ENCODE data around the gene KRT71.

Gene KRT71

DNA sequence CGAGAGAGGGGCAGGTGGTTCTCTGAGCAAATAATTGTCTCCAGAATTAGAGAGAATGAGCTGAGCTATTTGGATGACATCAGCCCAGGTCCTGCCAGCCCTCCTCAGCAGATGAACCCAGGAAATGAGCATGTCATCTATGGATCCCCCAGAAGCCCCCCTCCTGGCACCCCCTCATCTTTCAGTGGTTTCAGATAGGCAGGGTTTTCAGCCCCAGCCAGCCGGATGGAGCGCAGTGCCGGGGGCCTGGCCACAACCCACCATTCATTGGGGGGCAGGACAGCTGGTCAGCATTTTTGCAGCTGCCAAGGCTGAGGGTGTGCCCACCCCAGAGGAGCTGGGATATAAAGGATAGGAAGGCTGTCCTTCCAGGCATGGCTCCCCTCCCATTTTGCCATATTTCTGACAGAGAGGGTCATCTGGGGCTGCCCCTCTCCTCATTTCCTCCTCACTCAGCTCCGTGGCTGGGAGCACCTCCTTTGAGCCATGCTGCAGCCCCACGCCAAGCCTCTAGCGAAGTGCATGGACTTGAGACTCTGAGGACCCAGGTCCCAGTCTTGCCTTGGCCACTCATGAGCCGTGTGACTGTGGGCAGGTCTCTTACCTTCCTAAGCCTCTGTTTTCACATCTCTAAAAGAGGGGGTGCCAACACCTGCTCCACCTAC is 6.0 kb upstream of the KRT71 start:
- H3K4me3 ChIP-seq (replicated peaks; ENCODE audit: low read depth, low read length): no peak overlapping the region
- TF ChIP-seq, protein P1, sequence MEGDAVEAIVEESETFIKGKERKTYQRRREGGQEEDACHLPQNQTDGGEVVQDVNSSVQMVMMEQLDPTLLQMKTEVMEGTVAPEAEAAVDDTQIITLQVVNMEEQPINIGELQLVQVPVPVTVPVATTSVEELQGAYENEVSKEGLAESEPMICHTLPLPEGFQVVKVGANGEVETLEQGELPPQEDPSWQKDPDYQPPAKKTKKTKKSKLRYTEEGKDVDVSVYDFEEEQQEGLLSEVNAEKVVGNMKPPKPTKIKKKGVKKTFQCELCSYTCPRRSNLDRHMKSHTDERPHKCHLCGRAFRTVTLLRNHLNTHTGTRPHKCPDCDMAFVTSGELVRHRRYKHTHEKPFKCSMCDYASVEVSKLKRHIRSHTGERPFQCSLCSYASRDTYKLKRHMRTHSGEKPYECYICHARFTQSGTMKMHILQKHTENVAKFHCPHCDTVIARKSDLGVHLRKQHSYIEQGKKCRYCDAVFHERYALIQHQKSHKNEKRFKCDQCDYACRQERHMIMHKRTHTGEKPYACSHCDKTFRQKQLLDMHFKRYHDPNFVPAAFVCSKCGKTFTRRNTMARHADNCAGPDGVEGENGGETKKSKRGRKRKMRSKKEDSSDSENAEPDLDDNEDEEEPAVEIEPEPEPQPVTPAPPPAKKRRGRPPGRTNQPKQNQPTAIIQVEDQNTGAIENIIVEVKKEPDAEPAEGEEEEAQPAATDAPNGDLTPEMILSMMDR (IDR thresholded peaks at IDR 0.05; ENCODE audit: low read depth, low read length, missing control alignments): no peak
- DNase-seq (ENCODE audit: extremely low read depth, low read depth): no peak

- no peak overlapping the region for H3K4me3 ChIP-seq (replicated peaks; ENCODE audit: low read depth, low read length)
- TF ChIP-seq, protein P1 (IDR thresholded peaks at IDR 0.05; ENCODE audit: low read depth, low read length, missing control alignments): no peak
- DNase-seq (ENCODE audit: extremely low read depth, low read depth): no peak
Observed at GRCh38 chr12:52557476-52557875, 4.5 kb upstream of the KRT71 start.

DNA sequence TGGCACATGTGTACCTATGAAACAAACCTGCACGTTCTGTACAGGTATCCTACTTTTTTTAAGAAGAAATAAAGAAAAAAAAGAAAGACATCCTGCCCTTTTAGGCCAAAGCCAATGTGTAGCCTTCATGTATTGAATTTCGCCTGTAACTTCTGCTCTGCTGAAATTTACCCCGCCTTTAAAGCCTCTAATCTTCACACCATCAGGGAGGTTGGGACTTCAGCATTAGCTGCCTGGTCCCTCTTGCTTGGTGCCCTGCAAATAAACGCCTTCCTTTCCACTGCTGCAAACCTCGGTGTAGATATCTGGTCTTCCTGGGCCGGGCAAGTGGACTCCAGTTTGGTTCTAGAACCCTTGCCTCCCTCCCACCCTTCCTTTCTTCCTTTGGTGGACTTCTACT is 2.6 kb upstream of the KRT71 start:
- no peak overlapping the region for H3K4me3 ChIP-seq (replicated peaks; ENCODE audit: low read depth, low read length)
- DNase-seq (ENCODE audit: extremely low read depth, low read depth): no peak
- TF ChIP-seq, protein P1 (IDR thresholded peaks at IDR 0.05; ENCODE audit: low read depth, low read length, missing control alignments): no peak

GRCh38 chr12:52552055-52552454 is 890 bp downstream of the KRT71 start:
- TF ChIP-seq, protein P1 (IDR thresholded peaks at IDR 0.05; ENCODE audit: low read depth, low read length, missing control alignments): no peak

DNA sequence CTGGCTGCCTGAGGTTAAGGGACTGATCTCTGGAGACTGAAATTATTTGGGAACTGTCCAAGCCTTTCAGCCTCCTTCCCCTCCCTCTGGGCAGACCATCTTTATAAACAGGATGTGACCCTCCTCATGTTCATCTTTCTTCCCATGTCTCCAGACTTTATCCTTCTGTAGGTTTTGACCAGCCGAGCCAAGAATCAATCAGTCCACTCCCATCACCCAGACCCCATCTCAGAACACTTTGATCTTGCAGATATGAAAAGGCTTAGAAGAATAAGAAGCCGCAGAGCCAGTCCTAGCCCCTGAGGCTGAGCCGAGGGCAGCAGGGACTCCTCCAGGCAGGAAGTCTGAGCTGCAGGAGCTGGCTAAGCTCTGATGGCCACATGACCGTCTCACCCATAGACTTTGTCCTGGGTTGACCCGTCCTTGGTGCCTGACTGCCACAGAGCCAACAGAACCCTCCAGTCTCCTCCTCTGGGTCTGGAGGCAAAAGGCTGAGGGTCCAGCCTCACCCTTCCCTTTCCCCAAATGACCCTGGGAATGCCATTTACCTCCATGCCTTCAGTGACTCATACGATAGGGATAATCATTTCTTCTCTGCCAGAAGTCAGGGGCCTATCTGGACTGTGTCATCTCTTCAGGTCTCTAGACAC is 1.6 kb downstream of the KRT71 start:
- DNase-seq (ENCODE audit: extremely low read depth, low read depth): no peak
- H3K4me3 ChIP-seq (replicated peaks; ENCODE audit: low read depth, low read length): no peak overlapping the region
- TF ChIP-seq, protein P1 (IDR thresholded peaks at IDR 0.05; ENCODE audit: low read depth, low read length, missing control alignments): no peak

More at GRCh38 chr12:52552055-52552454, 890 bp downstream of the KRT71 start:
- DNase-seq (ENCODE audit: extremely low read depth, low read depth): no peak
- no peak overlapping the region for H3K4me3 ChIP-seq (replicated peaks; ENCODE audit: low read depth, low read length)

GRCh38 chr12:52546126-52546525 is 6.8 kb downstream of the KRT71 start:
- TF ChIP-seq, protein P1 (IDR thresholded peaks at IDR 0.05; ENCODE audit: low read depth, low read length, missing control alignments): no peak
- DNase-seq (ENCODE audit: extremely low read depth, low read depth): no peak
- no peak overlapping the region for H3K4me3 ChIP-seq (replicated peaks; ENCODE audit: low read depth, low read length)

All from HFF-Myc (cell line).